IgD-negative memory B cell (primary cell): ENCODE measurements around the gene CLIC5. TPM values are rescaled to one million over a fixed set of nuclear protein-coding genes. Genes with fewer than 3 reads are reported as not detected.

Experiments
- H3K27ac Mint-ChIP-seq, 3 donors: one replicate each; pipeline ENCODE4 v1.8.0; 2020 to 2022; ENCODE audit warnings: mild to moderate bottlenecking in 3 of 3, mixed read lengths in 3 of 3, moderate library complexity in 1 of 3
- H3K27me3 Mint-ChIP-seq: one replicate; pipeline ENCODE4 v1.8.0; 2021; ENCODE audit warnings: mixed read lengths
- H3K36me3 Mint-ChIP-seq: one replicate; pipeline ENCODE4 v1.8.0; 2020; ENCODE audit warnings: mild to moderate bottlenecking, mixed read lengths
- H3K4me1 Mint-ChIP-seq, 3 donors: one replicate each; pipeline ENCODE4 v1.8.0; 2020 to 2022; ENCODE audit warnings: mixed read lengths in 3 of 3, mild to moderate bottlenecking in 1 of 3
- H3K4me3 Mint-ChIP-seq, 4 donors: one replicate each; pipeline ENCODE4 v1.8.0; 2020 to 2022; ENCODE audit warnings: mild to moderate bottlenecking in 4 of 4, mixed read lengths in 4 of 4, moderate library complexity in 3 of 4
- H3K9me3 Mint-ChIP-seq, 3 donors: one replicate each; pipeline ENCODE4 v1.8.0; 2020 to 2021; ENCODE audit warnings: mixed read lengths in 3 of 3, mild to moderate bottlenecking in 1 of 3
- polyA plus RNA-seq: library from polyadenylated mRNA; unstranded; fragments of 300-500 nt; fragmentation: Illumina TruSeq; gene quantifications from one replicate; pipeline ENCODE4 v1.2.3, GENCODE V29; 2021

Gene CLIC5
- polyA plus RNA-seq, 1 donor from 2014 or later: 1.9 TPM

GRCh38 chr6:45899683-45899946, 116.0 kb downstream of the CLIC5 start:
- no peaks in the 10 kb centered on the region for H3K36me3 Mint-ChIP-seq
- H3K27ac Mint-ChIP-seq: no peak overlapping the region
- peaks cover 0 to 2% (median 0%) of the 10 kb centered on the region in 3 donors for H3K9me3 Mint-ChIP-seq
- H3K4me1 Mint-ChIP-seq: no peaks in the 10 kb centered on the region
- no peak overlapping the region for H3K4me3 Mint-ChIP-seq
- H3K27me3 Mint-ChIP-seq: no peaks in the 10 kb centered on the region

- no peaks in the 10 kb centered on the region for H3K36me3 Mint-ChIP-seq
- H3K4me1 Mint-ChIP-seq: no peaks in the 10 kb centered on the region
- peaks cover 0 to 2% (median 0%) of the 10 kb centered on the region in 3 donors for H3K9me3 Mint-ChIP-seq
- no peak overlapping the region for H3K4me3 Mint-ChIP-seq
- H3K27me3 Mint-ChIP-seq: peaks cover 1% of the 10 kb centered on the region
- H3K27ac Mint-ChIP-seq: no peak overlapping the region
Observed at GRCh38 chr6:45898941-45899682, 116.5 kb downstream of the CLIC5 start.

- H3K36me3 Mint-ChIP-seq: no peaks in the 10 kb centered on the region
- H3K4me3 Mint-ChIP-seq: no peak overlapping the region
- H3K27me3 Mint-ChIP-seq: peaks cover 4% of the 10 kb centered on the region
- no peaks in the 10 kb centered on the region for H3K9me3 Mint-ChIP-seq
- no peak overlapping the region for H3K27ac Mint-ChIP-seq
- H3K4me1 Mint-ChIP-seq: no peaks in the 10 kb centered on the region
Observed at GRCh38 chr6:45896783-45897441, 118.7 kb downstream of the CLIC5 start.

GRCh38 chr6:45895569-45895968, 120.1 kb downstream of the CLIC5 start:
- Mint-ChIP-seq H3K36me3 (peaks cover 1% of the 10 kb centered on the region), H3K27me3 (peaks cover 4% of the 10 kb centered on the region), H3K4me1 (no peaks in the 10 kb centered on the region), H3K27ac (no peak overlapping the region), H3K4me3 (no peak overlapping the region), H3K9me3 (peaks cover 0 to 1% (median 0%) of the 10 kb centered on the region in 3 donors)

GRCh38 chr6:45892696-45893245, 122.9 kb downstream of the CLIC5 start:
- no peaks in the 10 kb centered on the region for H3K4me1 Mint-ChIP-seq
- peaks cover 6% of the 10 kb centered on the region for H3K27me3 Mint-ChIP-seq
- no peak overlapping the region for H3K4me3 Mint-ChIP-seq
- no peak overlapping the region for H3K27ac Mint-ChIP-seq
- peaks cover 0 to 1% (median 0%) of the 10 kb centered on the region in 3 donors for H3K9me3 Mint-ChIP-seq
- peaks cover 2% of the 10 kb centered on the region for H3K36me3 Mint-ChIP-seq

- Mint-ChIP-seq H3K27ac (no peak overlapping the region), H3K4me3 (no peak overlapping the region), H3K36me3 (peaks cover 2% of the 10 kb centered on the region), H3K9me3 (peaks cover 0 to 1% (median 0%) of the 10 kb centered on the region in 3 donors), H3K27me3 (peaks cover 7% of the 10 kb centered on the region), H3K4me1 (no peaks in the 10 kb centered on the region)
Observed at GRCh38 chr6:45892196-45892595, 123.5 kb downstream of the CLIC5 start.

GRCh38 chr6:45886776-45887175, 128.9 kb downstream of the CLIC5 start:
- no peak overlapping the region for H3K4me3 Mint-ChIP-seq
- no peaks in the 10 kb centered on the region for H3K4me1 Mint-ChIP-seq
- no peak overlapping the region for H3K27ac Mint-ChIP-seq
- H3K36me3 Mint-ChIP-seq: peaks cover 8% of the 10 kb centered on the region
- H3K9me3 Mint-ChIP-seq: peaks cover 0 to 1% (median 0%) of the 10 kb centered on the region in 3 donors
- H3K27me3 Mint-ChIP-seq: peaks cover 3% of the 10 kb centered on the region

- Mint-ChIP-seq H3K36me3 (peaks cover 5% of the 10 kb centered on the region), H3K27ac (no peak overlapping the region), H3K4me1 (no peaks in the 10 kb centered on the region), H3K4me3 (no peak overlapping the region), H3K9me3 (no peaks in the 10 kb centered on the region), H3K27me3 (peaks cover 3% of the 10 kb centered on the region)
Observed at GRCh38 chr6:45884336-45884735, 131.3 kb downstream of the CLIC5 start.

- no peak overlapping the region for H3K27ac Mint-ChIP-seq
- H3K4me3 Mint-ChIP-seq: no peak overlapping the region
- no peaks in the 10 kb centered on the region for H3K4me1 Mint-ChIP-seq
- H3K9me3 Mint-ChIP-seq: no peaks in the 10 kb centered on the region
- peaks cover 2% of the 10 kb centered on the region for H3K27me3 Mint-ChIP-seq
- peaks cover 5% of the 10 kb centered on the region for H3K36me3 Mint-ChIP-seq
Observed at GRCh38 chr6:45882671-45883070, 133.0 kb downstream of the CLIC5 start.

GRCh38 chr6:45881705-45882467, 133.8 kb downstream of the CLIC5 start:
- Mint-ChIP-seq H3K4me1 (no peaks in the 10 kb centered on the region), H3K36me3 (peaks cover 5% of the 10 kb centered on the region), H3K4me3 (no peak overlapping the region), H3K9me3 (no peaks in the 10 kb centered on the region), H3K27ac (no peak overlapping the region), H3K27me3 (peaks cover 2% of the 10 kb centered on the region)

- no peaks in the 10 kb centered on the region for H3K4me1 Mint-ChIP-seq
- peaks cover 5% of the 10 kb centered on the region for H3K36me3 Mint-ChIP-seq
- peaks cover 0 to 4% (median 2%) of the 10 kb centered on the region in 3 donors for H3K9me3 Mint-ChIP-seq
- H3K27me3 Mint-ChIP-seq: peaks cover 2% of the 10 kb centered on the region
- H3K4me3 Mint-ChIP-seq: no peak overlapping the region
- no peak overlapping the region for H3K27ac Mint-ChIP-seq
Observed at GRCh38 chr6:45880676-45881075, 135.0 kb downstream of the CLIC5 start.

- Mint-ChIP-seq H3K36me3 (peaks cover 5% of the 10 kb centered on the region), H3K27ac (no peak overlapping the region), H3K4me1 (no peaks in the 10 kb centered on the region), H3K4me3 (no peak overlapping the region), H3K27me3 (peaks cover 2% of the 10 kb centered on the region), H3K9me3 (peaks cover 0 to 4% (median 3%) of the 10 kb centered on the region in 3 donors)
Observed at GRCh38 chr6:45880159-45880558, 135.5 kb downstream of the CLIC5 start.

- Mint-ChIP-seq H3K36me3 (peaks cover 5% of the 10 kb centered on the region), H3K27ac (no peak overlapping the region), H3K4me3 (no peak overlapping the region), H3K27me3 (peaks cover 2% of the 10 kb centered on the region), H3K4me1 (no peaks in the 10 kb centered on the region), H3K9me3 (peaks cover 0 to 4% (median 3%) of the 10 kb centered on the region in 3 donors)
Observed at GRCh38 chr6:45877970-45878590, 137.6 kb downstream of the CLIC5 start.

- Mint-ChIP-seq H3K27ac (no peak overlapping the region), H3K9me3 (peaks cover 0 to 4% (median 3%) of the 10 kb centered on the region in 3 donors), H3K36me3 (no peaks in the 10 kb centered on the region), H3K4me1 (no peaks in the 10 kb centered on the region), H3K4me3 (no peak overlapping the region), H3K27me3 (peaks cover 5% of the 10 kb centered on the region)
Observed at GRCh38 chr6:45872827-45873365, 142.8 kb downstream of the CLIC5 start.

GRCh38 chr6:45870531-45870930, 145.1 kb downstream of the CLIC5 start:
- H3K4me3 Mint-ChIP-seq: no peak overlapping the region

More at GRCh38 chr6:45870531-45870930, 145.1 kb downstream of the CLIC5 start:
- Mint-ChIP-seq H3K9me3 (no peaks in the 10 kb centered on the region), H3K27ac (no peak overlapping the region), H3K36me3 (no peaks in the 10 kb centered on the region), H3K4me1 (no peaks in the 10 kb centered on the region), H3K27me3 (peaks cover 9% of the 10 kb centered on the region)
